ENCODE data around the gene MS4A1.
"Not testable (repeated sequence)": the region's sequence is repeated elsewhere in the genome, so short reads cannot be mapped to it uniquely, and the experiment has no call there.

The MS4A1 gene

GRCh38 chr11:60455531-60456042, at the start of gene MS4A1:
TSS of gene MS4A1 (plus strand) at chr11:60455847. CDS start at chr11:60462375, 6,528 bp downstream.
- DNase-seq = no peak

GRCh38 chr11:60420015-60420414, 35.6 kb upstream of the MS4A1 start:
- DNase-seq = no peak

- no peak for DNase-seq
Measured at GRCh38 chr11:60422609-60423008, 33.0 kb upstream of the MS4A1 start.

- no peak for DNase-seq
Measured at GRCh38 chr11:60428517-60428916, 27.1 kb upstream of the MS4A1 start.

GRCh38 chr11:60429272-60429671, 26.4 kb upstream of the MS4A1 start, which contains the start of gene MS4A5:
TSS of gene MS4A5 (plus strand) at chr11:60429572. CDS start at chr11:60429675, 103 bp downstream.
- DNase-seq = no peak

GRCh38 chr11:60431251-60431650, 24.4 kb upstream of the MS4A1 start:
- DNase-seq = no peak

GRCh38 chr11:60433401-60433800, 22.2 kb upstream of the MS4A1 start:
- DNase-seq = no peak

GRCh38 chr11:60447070-60447469, 8.6 kb upstream of the MS4A1 start:
- no peak for DNase-seq

GRCh38 chr11:60447846-60448245, 7.8 kb upstream of the MS4A1 start:
- no peak for DNase-seq

GRCh38 chr11:60451185-60451584, 4.5 kb upstream of the MS4A1 start:
- DNase-seq = not testable (repeated sequence)

- DNase-seq = no peak
Measured at GRCh38 chr11:60454212-60454611, 1.4 kb upstream of the MS4A1 start.

- DNase-seq = no peak
Measured at GRCh38 chr11:60457576-60457975, 1.9 kb downstream of the MS4A1 start.

GRCh38 chr11:60459345-60459744, 3.7 kb downstream of the MS4A1 start:
- DNase-seq = no peak

GRCh38 chr11:60468829-60469228, 13.2 kb downstream of the MS4A1 start:
- DNase-seq = no peak

- DNase-seq = no peak
Measured at GRCh38 chr11:60469723-60470122, 14.1 kb downstream of the MS4A1 start.

GRCh38 chr11:60477035-60477445, 21.4 kb downstream of the MS4A1 start:
- DNase-seq = no peak

- DNase-seq = no peak
Measured at GRCh38 chr11:60482361-60482760, 26.7 kb downstream of the MS4A1 start.

GRCh38 chr11:60485987-60486386, 30.3 kb downstream of the MS4A1 start:
- DNase-seq = no peak

- no peak for DNase-seq
Measured at GRCh38 chr11:60492488-60493009, 36.9 kb downstream of the MS4A1 start, which contains the start of gene MS4A12. TSS of gene MS4A12 (plus strand) at chr11:60492778. CDS start at chr11:60497319, 4,541 bp downstream.

GRCh38 chr11:60493454-60493853, 37.8 kb downstream of the MS4A1 start:
- no peak for DNase-seq

- DNase-seq = no peak
Measured at GRCh38 chr11:60498399-60498798, 42.8 kb downstream of the MS4A1 start.

GRCh38 chr11:60498853-60499252, 43.2 kb downstream of the MS4A1 start:
- DNase-seq = no peak

- DNase-seq = no peak
Measured at GRCh38 chr11:60500276-60500910, 44.7 kb downstream of the MS4A1 start.

GRCh38 chr11:60502221-60502775, 46.7 kb downstream of the MS4A1 start:
- DNase-seq = no peak

All from activated CD4-positive, CD25-positive, alpha-beta regulatory T cell treated with anti-CD3 and anti-CD28 coated beads, Interleukin-2, amount 50 U/mL, for 72 hours (primary cell).